Lung (tissue), 12 donors: ENCODE measurements around the gene RGMB. TPM values are rescaled to one million over a fixed set of nuclear protein-coding genes. Genes with fewer than 3 reads are reported as not detected.

Source experiments
- ATAC-seq: fragments of 200-7000 bp; cut with Tn5 transposase; one replicate; pipeline ENCODE4 v1.9.1; 2020; ENCODE audit warnings: moderate number of reproducible peaks; ENCODE audit not compliant: insufficient read depth, low FRiP score
- DNase-seq, 3 donors: peaks; one replicate each; pipeline ENCODE4 v3.0.0-alpha.2; 2013 to 2017
- H3K27ac ChIP-seq, 2 donors: one replicate each; pipeline ENCODE4 v1.5.1; 2013; ENCODE audit warnings: mild to moderate bottlenecking in 2 of 2, moderate library complexity in 2 of 2, control low read depth in 1 of 2, inconsistent platforms in 1 of 2, low read depth in 1 of 2, low read length in 1 of 2
- H3K27me3 ChIP-seq, 3 donors: one replicate each; pipeline ENCODE4 v1.5.1; 2013; ENCODE audit warnings: low read length in 2 of 3; ENCODE audit not compliant: control insufficient read depth in 3 of 3, insufficient read depth in 3 of 3
- H3K36me3 ChIP-seq, 4 donors: one replicate each; pipeline ENCODE4 v1.5.1; 2013; ENCODE audit warnings: low read length in 4 of 4, mild to moderate bottlenecking in 1 of 4, moderate library complexity in 1 of 4; ENCODE audit not compliant: control insufficient read depth in 4 of 4, insufficient read depth in 4 of 4
- H3K4me1 ChIP-seq, 5 donors: one replicate each; pipeline ENCODE4 v1.5.1; 2013; ENCODE audit warnings: low read length in 5 of 5, mild to moderate bottlenecking in 2 of 5, moderate library complexity in 1 of 5; ENCODE audit not compliant: control insufficient read depth in 5 of 5, insufficient read depth in 5 of 5
- H3K4me3 ChIP-seq: one replicate; pipeline ENCODE4 v1.5.1; 2013; ENCODE audit warnings: mild to moderate bottlenecking, control low read depth, moderate library complexity
- H3K9ac ChIP-seq, 2 donors: one replicate each; pipeline ENCODE4 v1.5.1; 2013; ENCODE audit warnings: low read length in 2 of 2, control low read depth in 1 of 2; ENCODE audit not compliant: insufficient read depth in 1 of 2
- H3K9me3 ChIP-seq, 4 donors: one replicate each; pipeline ENCODE4 v1.5.1; 2013; ENCODE audit warnings: low read length in 3 of 4, mild to moderate bottlenecking in 1 of 4, moderate library complexity in 1 of 4; ENCODE audit not compliant: control insufficient read depth in 4 of 4, insufficient read depth in 3 of 4
- WGBS, 2 donors: extraction: QIAGEN DNeasy Blood & Tissue Kit; methylation state at CpG; one replicate each; pipeline ENCODE4 v1.1.7; 2013; 5-methylcytosine and 5-hydroxymethylcytosine counted together
- polyA plus RNA-seq, 2 donors: library from polyadenylated mRNA; stranded (reverse); fragments of 200-250 nt; gene quantifications; one replicate each; pipeline ENCODE4 v1.2.1, GENCODE V29; 2013
- total RNA-seq, 2 donors: library from RNA; depleted of rRNA in 1 of 2; stranded (reverse); fragments of >200 nt in 1 of 2; gene quantifications; one replicate each; pipeline ENCODE4 v1.2.1, GENCODE V29; 2014 to 2021
- TF ChIP-seq, protein P1 (sequence below): IDR thresholded peaks from 2 replicates; pipeline ENCODE4 v1.5.1; 2012; ENCODE audit warnings: mild to moderate bottlenecking; ENCODE audit errors: control extremely low read depth, extremely low read depth
- donor health status: control.
- donor health status: control.
- donor health status: Bipolar disorder and iron deficiency.
- donor health status: healthy.
- donor health status: DM: yes; HTN: yes; CAD: no.

RGMB gene
- total and polyA plus RNA-seq, 4 donors = 3.8 to 31.7 (median 15.1) TPM

DNA sequence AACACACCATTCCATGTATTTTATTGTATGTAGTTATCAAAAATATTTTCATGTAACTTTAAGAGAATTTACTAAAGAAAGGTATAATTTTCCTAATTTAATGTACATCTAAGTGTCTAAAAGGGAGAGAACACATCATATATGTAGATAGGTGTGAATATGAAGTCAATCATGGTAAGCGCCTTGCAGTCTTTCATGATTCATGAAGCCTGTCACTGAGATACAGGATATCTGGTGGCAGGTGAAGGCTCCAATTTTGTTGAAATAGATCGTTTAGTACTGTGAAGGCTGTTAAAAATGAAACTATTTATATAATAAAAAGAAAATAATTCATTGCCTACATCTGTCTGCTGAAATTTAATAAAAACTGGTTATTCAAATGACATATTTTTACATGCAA, 15.5 kb upstream of the RGMB start:
- H3K27me3 ChIP-seq = no peaks in the 10 kb centered on the region
- DNase-seq (no peak), ATAC-seq (no peak)
- no peaks in the 10 kb centered on the region for H3K36me3 ChIP-seq
- H3K27ac ChIP-seq = no peak overlapping the region
- no peaks in the 10 kb centered on the region for H3K4me1 ChIP-seq
- 86 to 91% methylated on average over 2 of the region's 2 CpGs for WGBS, 2 donors
- H3K4me3 ChIP-seq = no peak overlapping the region
- TF ChIP-seq, protein P1, sequence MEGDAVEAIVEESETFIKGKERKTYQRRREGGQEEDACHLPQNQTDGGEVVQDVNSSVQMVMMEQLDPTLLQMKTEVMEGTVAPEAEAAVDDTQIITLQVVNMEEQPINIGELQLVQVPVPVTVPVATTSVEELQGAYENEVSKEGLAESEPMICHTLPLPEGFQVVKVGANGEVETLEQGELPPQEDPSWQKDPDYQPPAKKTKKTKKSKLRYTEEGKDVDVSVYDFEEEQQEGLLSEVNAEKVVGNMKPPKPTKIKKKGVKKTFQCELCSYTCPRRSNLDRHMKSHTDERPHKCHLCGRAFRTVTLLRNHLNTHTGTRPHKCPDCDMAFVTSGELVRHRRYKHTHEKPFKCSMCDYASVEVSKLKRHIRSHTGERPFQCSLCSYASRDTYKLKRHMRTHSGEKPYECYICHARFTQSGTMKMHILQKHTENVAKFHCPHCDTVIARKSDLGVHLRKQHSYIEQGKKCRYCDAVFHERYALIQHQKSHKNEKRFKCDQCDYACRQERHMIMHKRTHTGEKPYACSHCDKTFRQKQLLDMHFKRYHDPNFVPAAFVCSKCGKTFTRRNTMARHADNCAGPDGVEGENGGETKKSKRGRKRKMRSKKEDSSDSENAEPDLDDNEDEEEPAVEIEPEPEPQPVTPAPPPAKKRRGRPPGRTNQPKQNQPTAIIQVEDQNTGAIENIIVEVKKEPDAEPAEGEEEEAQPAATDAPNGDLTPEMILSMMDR = no peak
- H3K9ac ChIP-seq = no peak overlapping the region
- H3K9me3 ChIP-seq = no peaks in the 10 kb centered on the region

DNA sequence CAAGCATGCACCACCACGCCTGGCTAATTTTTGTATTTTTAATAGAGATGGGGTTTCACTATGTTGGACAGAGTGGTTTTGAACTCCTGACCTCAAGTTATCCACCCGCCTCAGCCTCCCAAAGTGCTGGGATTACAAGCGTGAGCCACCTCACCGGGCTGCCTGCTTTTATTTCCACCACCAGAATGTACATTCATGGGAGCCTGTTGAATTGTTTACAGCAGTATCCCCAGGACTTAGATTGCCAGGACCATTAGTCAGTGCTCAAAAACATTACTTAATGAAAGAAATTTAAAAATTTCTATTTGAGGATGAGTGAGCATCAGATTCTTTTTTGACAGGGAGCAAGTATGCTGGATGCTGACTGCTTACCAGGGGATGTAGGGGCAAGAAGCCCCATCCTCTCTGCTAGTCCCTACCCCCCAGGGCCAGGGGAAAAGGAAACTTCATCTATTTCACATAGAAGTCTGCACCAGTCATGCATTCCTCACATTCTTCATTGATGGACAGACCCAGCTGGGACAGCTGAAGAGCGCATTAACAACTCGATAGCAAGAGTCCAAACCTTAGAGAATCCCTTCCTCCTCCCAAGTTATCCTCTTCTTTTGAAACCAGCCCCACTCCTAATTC, 10.3 kb upstream of the RGMB start:
- Histone ChIP-seq H3K9me3 (no peaks in the 10 kb centered on the region), H3K36me3 (no peaks in the 10 kb centered on the region), H3K4me1 (peaks cover 0 to 3% (median 0%) of the 10 kb centered on the region in 5 donors), H3K27ac (no peak overlapping the region), H3K27me3 (no peaks in the 10 kb centered on the region), H3K9ac (no peak overlapping the region), H3K4me3 (no peak overlapping the region)
- ATAC-seq (no peak), DNase-seq (no peak)
- WGBS, 2 donors = 86 to 87% methylated on average over 6 of the region's 6 CpGs
- TF ChIP-seq, protein P1 = no peak

- H3K27ac ChIP-seq = no peak overlapping the region
- DNase-seq (no peak), ATAC-seq (no peak)
- peaks cover 0 to 4% (median 0%) of the 10 kb centered on the region in 3 donors for H3K27me3 ChIP-seq
- no peak overlapping the region for H3K9ac ChIP-seq
- no peaks in the 10 kb centered on the region for H3K9me3 ChIP-seq
- H3K36me3 ChIP-seq = no peaks in the 10 kb centered on the region
- H3K4me1 ChIP-seq = peaks cover 0 to 23% (median 3%) of the 10 kb centered on the region in 5 donors
- 90 to 93% methylated on average over 4 of the region's 4 CpGs for WGBS, 2 donors
- TF ChIP-seq, protein P1 = no peak
- no peak overlapping the region for H3K4me3 ChIP-seq
Measured at GRCh38 chr5:98765815-98766214, 7.6 kb upstream of the RGMB start.

DNA sequence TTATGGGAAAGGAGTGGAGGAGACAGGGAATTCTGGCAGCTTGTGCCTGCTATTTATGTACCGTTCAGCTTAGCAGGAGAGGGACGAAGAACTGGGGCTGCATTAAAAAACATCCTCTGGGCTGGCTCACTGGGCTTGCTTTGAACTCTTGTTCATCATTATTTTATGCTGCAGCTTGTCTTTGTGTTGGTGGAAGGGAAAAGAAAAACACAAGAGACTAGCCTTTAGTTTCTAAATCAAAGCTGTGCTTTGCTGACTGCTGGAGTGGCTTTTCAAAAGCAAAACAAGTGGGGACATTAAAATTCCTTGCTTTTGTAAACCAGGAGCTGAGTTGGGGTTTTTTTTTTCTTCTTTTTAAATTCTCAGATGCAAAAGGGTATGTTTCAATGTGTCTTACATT, 5.9 kb upstream of the RGMB start:
- H3K27me3 ChIP-seq = peaks cover 0 to 8% (median 5%) of the 10 kb centered on the region in 3 donors

More for the DNA sequence above, 5.9 kb upstream of the RGMB start:
- Histone ChIP-seq H3K9ac (no peak overlapping the region), H3K4me1 (peaks cover 2 to 31% (median 7%) of the 10 kb centered on the region in 5 donors), H3K4me3 (no peak overlapping the region), H3K36me3 (no peaks in the 10 kb centered on the region), H3K9me3 (no peaks in the 10 kb centered on the region), H3K27ac (no peak overlapping the region)
- WGBS, 2 donors = 62% methylated on average over 2 of the region's 2 CpGs
- no peak for ATAC-seq
- TF ChIP-seq, protein P1 = no peak
- DNase-seq = no peak
